NCI-H446 treated with DMSO at 0.1 percent for 48 hours (cell line): Measurements from ENCODE around the gene TAS1R3.

Experiments used
- DNase-seq: peaks from one replicate; lab custom pipeline; 2025; lab: John Stamatoyannopoulos, UW

Gene TAS1R3

DNA sequence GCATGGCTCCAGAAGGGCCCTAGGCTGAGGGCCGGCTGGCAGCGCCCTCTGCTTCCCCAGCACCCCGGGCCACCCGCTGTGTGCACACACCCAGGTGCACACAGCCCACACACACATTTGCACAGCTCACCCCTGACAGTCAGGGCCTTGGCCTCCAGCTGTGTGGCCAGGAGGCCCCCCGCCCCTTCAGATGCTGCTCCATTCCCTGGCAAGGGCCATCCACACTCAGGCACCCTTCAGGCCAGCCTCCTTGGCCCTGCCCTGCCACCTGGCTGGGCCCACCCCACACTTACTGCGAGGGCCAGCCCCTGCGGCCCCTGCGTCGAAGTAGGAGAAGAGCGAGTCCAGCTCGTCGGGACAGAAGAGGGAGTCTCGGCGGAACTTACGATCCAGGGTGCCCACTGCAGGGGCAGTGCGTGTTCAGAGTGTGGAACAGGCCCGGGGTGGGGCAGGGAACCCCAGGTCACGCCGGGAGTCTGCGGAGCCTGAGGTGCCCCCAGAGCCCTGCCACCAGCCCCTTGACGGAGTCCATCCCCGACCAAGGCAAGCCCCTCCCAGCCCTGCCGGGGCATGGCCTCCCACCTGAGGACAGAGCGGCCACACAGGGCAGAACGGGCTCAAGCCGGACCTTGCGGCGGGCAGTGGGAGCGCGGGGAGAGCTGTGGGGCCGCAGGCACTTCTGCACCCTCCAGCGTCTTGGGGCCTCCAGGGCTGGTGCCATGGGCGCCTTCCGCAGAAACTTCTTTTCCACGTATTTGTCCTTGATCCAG, 35.7 kb upstream of the TAS1R3 start:
- no peak for DNase-seq

DNA sequence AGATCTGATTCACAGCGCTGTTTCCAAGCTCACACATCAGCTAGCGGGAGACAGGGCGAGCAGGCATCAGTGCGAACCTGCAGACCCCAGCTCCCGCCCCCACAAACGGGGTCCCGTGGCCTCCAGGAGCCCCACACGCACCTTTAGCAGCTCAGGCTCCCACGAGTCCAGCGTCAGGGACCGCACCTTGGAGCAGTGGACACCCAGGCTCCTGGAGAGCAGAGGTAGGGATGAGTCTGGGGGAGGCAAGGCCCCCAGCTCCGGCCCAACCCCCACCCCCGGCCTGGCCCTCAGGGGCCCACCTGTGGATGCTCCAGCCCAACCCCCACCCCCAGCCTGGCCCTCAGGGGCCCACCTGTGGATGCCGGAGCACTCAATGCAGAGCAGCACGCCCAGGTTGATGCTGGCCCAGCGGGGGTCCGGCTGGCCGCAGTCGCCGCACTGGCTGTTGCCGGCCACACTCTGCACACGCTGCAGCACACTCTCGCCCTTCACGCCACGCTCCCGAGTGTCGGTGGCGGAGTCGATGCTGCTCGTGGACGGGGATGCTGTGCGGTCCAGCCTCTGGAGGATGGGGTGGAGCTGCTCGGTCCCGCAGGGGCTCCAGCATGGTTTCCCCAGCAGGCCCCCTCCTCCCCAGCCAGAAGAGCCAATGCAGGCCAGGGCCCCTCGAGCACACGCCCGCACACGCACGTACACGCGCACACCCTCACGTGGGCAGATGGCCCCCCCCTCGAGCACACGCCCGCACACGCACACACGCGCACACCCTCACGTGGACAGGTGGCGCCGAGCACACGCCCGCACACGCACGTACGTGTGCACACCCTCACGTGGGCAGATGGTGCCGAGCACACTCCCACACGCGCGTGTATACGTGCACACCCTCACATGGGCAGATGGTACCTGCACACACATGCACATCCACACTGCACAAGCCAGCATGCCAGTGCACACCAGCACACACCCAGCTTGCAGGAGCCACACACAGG, 34.7 kb upstream of the TAS1R3 start:
- no peak for DNase-seq

DNA sequence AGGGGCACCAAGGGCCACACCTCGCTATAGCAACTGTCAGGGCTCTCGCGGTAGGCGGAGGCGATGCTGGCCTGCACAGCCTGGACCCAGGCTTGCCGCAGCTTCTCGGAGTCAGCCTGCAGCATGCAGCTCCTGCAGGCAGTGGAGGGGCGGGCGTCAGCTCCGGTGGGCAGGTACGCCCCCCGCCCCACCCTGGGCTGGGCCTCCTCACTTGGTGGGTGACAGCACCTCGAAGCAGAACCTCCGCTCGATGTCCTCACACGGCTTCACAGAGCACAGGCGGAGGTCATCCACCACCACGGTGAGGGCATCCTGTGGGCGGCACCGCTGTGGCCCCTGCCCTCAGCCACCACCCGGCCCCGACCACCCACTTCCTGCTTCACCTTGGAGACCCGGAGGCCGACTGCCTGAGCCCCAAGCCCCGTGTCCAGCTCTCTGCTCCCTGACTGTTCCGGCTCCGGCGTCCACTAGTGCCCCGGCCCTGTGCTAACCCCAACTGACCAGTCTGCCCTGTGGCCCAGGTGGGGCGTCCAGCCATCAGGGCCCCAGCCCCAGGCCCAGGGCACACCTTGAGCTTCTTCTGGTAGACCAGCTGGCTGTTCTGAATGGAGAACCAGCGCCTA, 33.2 kb upstream of the TAS1R3 start:
- no peak for DNase-seq

DNA sequence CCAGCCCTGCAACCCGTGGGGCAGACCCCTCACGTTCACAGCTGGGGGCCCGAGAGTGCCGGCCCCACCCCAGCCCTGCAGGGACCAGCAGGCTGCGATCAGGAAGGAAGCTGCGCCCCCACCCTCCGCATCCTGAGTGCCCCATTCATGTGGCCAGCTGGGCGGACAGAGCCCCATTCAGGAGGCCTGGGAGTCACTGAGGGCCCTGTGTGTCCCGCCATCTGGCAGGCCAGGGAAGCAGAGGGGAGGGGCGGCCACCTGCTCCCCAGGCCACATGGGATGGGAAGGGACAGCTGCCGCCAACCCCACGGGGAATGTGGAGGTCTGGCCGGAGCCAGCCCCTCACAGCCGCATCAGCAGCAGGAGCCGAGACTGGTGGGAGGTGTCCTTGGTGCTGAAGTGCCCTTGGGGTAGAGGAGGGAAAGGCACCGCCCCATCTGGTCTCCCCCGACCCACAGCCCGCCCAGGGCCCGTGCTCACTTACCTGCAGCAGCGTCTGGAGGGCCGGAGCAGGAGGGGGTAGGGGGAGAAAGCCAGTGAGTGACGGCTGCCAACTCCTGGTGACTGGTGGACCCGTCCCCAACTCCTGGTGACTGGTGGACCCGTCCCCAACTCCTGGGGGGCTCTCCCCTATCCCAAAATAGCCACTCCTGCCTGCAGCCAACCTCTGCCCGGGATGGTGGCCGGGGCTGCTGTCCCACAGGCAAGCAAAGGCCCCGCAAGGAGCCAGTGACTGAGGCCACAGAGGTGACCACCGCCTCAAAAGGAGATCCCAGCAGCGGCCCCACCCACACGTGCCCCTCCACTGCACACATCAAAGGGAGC, 32.0 kb upstream of the TAS1R3 start:
- no peak for DNase-seq

DNA sequence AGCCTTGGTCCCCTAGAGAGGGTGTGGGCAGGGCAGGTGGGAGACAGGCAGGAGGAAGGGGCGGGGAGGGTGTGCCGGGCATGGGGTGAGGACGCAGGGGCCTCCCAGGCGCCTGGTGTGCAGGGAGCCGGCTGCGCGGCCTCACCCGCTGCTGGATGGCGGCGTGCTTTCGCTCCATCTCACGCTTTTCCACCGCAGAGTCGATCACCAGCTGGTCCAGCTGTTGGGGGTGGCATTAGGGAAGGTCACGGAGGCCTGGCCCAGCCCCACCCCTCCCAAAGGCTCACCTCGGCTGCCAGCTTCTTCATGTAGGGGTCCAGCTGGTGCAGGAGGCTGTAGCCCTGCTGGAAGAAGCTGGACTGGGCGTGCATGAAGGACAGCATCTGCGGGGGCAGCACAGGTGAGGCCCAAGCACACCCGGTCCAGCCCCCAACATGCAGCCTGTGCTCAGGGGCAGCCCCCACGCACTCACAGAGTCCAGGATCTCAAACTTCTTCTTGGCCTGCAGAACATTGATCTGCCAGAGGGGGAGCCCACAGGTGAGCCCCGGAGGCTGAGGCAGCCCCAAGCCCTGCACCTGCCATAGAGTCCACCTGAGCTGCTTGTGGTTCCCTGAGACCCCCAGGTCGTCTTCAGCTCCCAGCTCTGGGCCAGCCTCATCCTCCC, 31.3 kb upstream of the TAS1R3 start:
- no peak for DNase-seq

DNA sequence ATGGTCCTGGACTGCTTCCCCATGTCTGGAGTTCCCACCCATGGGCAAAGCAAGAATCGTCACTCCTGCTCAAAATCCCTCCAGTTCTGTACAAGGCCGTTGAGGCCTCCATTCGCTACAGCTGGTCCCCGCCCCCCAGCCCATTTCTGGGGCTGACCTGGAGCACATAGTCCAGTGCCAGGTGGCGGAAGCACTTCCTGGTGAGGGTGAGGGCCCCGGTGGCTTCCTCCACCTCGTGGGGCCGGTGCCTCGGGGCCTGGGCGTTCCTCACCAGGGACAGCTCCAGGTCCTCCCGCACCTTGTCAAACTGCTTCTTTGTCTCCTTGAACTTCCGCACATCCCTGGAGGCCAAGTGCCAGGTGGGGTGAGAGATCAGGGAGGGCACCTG, 30.7 kb upstream of the TAS1R3 start:
- DNase-seq, result no peak

DNA sequence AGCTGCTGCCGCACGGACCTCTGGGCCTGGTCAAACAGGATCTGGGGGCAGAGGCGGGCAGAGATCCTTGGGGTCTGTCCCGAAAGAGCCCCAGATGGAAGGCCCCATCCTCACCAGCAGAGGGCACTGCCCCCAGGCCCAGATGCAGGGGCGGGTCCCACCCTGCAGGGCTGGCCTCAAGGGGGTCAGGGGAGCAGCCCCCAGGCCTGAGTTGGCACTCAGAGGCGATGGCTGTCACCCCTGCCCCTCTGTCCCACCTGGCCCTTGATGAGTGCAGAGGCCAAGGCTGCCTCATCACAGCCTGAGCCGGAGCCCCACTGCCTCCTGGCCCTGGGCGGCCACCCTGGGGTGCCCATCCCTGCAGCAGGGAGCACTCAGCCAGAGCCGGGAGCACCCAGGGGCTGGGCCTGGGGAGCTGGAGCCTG, 29.1 kb upstream of the TAS1R3 start:
- no peak for DNase-seq

DNA sequence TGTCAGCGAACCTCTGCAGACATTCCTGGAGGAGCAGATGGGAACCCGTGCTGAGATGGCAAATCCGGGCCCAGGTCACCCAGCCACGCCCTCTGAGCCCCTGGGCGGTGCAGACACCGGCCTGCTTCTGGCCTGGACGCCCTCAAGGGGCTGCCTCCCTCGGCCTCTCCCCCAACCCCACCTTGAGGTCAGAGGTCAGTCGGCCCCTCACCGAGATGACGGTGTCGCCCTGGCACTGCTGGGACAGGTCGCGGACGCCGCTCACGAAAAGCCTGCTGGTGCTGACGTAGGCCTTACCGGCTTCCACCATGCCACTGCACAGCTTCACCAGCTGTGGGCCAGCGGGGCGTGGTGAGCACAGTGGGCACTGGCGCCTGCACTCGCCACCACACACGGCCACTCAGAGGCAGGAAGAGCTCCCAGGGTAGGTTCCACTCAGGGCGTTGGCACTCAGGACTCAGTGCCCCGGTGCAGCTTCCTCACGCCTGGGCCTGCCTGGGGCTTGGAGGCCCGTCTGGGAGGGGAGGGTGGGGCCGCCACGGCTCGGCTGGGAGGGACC, 28.1 kb upstream of the TAS1R3 start:
- no peak for DNase-seq

DNA sequence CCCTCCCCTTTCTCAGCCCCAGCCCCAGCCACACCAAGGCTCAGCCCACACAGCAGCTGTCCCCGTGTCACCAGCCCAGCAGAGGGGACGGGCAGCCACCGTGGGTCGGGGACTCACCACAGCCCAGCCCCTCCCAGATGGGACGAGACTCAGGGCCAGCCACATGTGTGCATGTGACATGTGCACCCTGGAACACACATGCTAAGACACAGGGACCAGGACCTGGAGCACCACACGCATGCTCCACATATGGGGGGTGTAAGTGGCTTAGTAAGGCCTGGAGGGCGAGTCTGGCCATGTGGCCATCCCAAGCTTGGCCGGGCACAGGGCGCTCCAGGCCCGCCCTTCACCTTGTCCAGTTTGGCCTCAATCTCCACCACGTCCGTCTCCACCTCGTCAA, 27.3 kb upstream of the TAS1R3 start:
- DNase-seq, result no peak

DNA sequence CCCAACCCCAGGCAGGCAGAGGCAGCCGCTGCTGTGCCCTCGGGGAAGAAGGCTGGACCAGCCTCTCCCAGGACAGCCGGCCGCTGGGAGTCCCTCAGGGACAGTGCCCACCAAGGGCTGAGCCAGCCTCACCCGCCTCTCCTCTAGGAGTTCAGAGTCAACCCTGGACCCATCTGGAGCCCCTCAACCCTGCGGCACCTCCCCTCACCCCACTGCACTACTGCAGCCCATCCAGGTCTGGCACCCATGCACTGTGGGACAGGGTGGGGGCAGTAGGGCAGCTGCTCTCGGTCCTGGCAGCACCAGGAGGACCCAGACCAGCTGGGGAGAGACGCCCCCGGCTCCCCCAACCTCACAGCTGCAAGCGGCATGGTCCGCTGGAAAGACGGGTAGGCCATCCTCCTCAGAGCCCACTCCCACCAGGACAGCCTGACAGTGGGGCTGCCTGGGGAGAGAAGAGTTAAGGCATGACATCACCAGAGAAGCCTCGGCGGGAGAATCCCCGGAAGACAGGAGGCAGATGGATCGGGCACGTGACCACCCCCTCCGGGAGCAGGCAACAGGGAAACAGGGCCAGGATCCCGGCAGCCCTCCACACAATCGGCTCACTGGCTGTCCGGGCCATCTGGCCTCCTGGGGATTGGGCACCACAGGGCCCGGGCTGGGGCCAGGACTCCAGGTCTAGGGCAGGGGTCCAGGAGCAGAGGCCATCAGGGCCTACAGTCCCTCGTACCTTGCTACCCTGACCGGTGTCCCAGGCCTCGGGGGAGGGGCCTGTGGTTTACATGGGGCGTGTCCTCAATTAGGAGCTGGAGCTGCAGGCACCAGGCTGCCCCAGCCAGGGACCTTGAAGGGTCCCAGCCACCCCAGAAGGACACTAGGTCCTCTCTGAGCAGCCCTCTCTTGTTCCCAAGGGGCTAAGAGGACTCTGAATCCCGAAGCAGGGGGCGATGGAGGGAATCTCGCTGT, 26.5 kb upstream of the TAS1R3 start:
- peak; percentile 95 for DNase-seq

DNA sequence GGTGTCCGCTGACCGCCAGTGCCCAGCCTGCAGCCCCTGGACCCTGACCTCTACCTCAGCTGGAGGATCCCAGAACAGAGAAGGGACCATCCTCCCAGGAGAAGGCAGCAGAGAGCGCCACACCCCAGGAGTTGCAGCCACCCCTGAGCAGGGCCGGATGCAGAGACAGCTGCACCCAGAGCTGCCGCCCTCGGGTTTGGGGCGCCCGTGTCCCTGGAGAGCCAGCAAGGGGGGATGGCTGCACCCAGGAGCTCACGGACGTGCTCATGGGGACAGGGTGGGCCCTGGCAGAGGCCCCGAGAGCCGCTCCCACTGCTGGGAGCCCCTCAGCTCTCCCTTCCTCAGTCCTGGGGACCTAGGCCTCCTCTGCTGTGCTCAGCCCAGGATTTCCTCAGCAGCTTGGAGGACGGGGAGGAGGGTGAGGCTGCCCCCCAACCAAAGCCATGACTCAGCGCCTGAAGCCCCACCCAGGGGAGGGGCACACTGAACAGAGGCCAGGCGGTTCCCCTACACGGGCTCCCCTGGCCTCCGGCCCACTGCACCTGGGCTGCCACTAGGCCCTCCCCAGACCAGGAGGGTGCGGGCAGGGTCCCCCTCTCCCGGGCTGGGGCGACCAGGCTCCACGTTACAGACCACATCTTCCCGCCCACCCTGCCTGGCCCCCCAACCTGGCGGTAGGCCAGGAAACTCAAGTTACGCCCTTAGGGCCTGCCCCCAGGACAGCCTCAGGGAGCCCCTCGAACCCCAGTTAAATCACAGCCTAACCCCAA, 25.6 kb upstream of the TAS1R3 start:
- DNase-seq, result peak; percentile 78

DNA sequence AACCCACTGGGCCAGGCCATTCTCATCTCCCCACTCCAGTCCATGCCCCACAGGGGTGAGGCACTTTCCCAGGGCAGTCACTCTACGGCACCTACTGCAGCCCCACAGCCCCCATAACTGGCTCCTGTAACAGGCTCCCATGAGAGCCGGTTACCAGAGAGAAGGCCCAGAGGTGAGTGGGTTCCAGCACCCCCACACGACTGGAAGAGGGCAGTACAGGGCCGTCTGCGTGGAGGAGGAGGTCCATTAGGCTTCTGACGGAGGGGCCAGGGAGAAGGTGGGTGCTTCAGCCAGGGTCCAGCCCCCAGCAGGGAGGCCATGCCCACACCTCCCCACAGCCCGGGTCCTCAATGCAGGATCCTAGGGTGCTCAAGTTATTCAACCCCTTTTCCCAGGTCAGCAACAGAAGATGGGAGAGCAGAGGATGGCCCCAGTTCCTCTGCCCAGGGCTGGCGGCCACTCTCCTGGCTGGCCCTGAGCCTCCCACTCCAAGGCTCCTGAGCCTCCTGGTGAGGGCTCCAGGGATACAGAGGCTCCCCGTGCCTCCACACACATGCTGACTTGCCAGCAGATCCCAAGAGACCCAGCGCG, 24.9 kb upstream of the TAS1R3 start:
- DNase-seq, result peak; percentile 18

DNA sequence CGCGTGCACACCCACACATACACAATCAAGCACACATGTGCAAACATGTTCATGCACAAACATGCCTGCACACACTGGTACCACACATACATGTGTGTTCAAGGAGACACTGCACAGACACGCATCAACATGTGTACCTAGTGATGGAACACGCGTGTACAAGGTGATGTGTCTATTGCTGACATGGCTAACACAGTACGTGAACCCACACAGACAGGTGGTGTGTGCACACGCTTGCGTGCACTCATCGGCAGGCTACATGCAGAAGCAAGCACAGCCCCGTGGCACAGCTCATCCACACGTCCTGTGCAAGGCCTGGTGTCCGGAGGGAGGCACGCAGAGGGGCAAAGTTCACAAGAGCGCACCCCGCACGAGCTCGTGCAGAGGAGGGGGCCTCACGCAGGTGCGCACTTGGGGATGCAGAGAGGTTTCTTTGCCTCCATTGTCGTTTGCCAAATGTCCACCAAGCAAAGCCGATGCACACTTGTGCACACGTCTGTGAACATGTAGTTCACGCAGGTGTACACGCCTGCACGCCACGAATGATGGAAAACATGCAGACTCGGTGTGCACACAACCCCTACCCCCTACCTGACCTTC, 24.3 kb upstream of the TAS1R3 start:
- no peak for DNase-seq

DNA sequence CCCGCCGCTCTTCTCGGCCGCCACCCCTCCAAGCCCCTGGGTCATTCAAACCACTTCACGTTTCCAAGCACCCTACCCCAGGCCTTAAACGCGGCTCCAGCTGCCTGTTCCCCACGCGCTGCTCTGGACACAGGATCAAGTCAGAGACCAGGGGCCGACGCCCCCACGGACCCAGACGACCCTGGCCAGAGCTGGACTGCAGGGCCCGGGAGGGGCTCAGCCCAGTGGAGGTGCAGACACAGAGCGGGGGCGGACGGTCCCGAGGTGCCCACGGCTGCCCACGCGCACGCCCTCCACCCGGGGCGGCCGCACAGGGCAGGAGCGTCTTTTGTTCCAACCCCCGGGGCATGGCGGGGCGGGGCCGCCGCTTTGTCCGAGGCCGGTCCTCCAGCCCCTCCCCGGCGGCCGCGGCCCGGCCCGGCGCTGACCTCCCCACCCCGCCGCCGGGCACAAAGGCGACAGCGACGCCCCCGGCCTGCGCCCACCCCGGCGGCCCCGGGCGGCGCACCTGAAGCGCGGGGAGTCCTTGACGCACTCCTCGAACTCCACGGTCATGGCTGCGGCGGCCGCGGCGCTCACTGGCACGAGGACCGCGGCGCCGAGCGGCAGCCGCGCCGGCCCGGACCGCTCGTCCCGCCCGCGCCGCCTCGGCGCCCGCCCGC, 23.7 kb upstream of the TAS1R3 start:
- DNase-seq, result no peak

DNA sequence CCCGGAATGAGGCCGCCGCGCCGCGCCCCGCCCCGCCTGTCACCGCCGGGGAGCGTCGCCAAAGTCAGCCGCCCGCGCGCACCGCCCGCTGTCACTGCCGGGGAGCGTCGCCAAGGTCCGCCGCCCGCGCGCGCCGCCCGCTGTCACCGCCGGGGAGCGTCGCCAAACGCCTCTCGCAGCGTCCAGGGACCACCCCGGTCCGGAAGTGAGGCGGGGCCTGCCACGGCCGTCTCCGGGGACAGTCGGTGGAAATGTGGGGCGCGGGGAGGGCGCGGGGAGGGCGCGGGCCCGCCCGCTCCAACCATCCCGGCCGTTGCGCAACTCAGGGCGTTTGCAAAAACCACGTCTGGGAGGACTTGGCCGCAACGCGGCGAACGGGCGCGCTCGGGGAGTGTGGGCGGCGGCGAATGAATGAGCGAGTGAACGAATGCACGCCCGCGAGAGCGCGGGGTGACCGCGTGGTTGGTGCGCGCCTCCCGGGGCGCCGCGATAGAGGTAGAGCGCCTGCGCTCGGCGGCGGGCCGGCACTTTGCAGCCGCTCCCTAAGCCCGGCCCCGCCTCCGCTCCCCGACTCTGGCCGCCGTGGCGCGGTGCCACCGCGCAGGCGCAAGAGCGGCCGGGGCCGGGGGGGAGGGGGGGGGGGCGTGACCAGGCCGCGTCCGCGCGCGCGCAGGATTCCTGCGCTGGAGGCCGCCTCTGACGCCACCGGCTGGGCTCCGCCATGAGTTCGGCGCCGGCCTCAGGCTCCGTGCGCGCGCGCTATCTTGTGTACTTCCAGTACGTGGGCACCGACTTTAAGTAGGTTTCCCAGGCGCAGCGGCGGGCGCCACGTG, 22.9 kb upstream of the TAS1R3 start, which contains the start of the genes ACAP3 and PUSL1:
Gene ACAP3 (minus strand): TSS at position 8 of the 833 bp plus-strand sequence. CDS start 115 bp downstream, outside the sequence.
Gene PUSL1 (plus strand): TSS at position 675 of the 833 bp plus-strand sequence. CDS start 47 bp downstream, at position 722.
- DNase-seq, result peak; percentile 91

DNA sequence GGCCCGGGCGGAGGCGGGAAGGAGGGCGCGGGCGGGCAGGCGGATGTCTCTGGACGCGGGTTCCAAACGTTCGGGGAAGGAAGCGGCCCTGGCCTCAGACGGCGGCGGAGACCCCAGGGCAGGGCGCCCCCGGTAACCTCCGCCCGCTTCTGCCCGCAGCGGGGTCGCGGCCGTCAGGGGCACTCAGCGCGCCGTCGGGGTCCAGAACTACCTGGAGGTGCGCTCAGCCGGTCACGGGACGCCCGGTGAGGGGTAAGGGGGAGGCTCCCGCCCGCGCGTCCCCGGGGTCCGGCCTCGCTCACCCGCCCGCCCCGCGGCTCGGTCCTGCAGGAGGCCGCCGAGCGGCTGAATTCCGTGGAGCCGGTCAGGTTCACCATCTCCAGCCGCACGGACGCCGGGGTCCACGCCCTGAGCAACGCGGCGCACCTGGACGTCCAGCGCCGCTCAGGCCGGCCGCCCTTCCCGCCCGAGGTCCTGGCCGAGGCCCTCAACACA, 22.3 kb upstream of the TAS1R3 start:
- no peak for DNase-seq
